Vagina (tissue), 2 donors: ENCODE data around the gene TMEM184B. TPM values are rescaled to one million over a fixed set of nuclear protein-coding genes. Genes with fewer than 3 reads are reported as not detected.

Experiments
- DNase-seq, 2 donors: peaks; one replicate each; pipeline ENCODE4 v3.0.0-alpha.2; 2017; ENCODE audit errors: extremely low spot score in 2 of 2
- H3K27ac ChIP-seq: fragments of 200-600 bp; sonication (generic); one replicate; pipeline ENCODE4 v1.5.1; 2019
- H3K27me3 ChIP-seq: fragments of 200-600 bp; sonication (generic); one replicate; pipeline ENCODE4 v1.5.1; 2019
- H3K36me3 ChIP-seq, 2 donors: fragments of 200-600 bp; sonication (generic); one replicate each; pipeline ENCODE4 v1.5.1; 2017 to 2019
- H3K4me1 ChIP-seq: fragments of 200-600 bp; sonication (generic); one replicate; pipeline ENCODE4 v1.5.1; 2019
- H3K4me3 ChIP-seq, 2 donors: fragments of 200-600 bp; sonication (generic); 1 replicate in 1 of 2; 2 replicates in 1 of 2; pipeline ENCODE4 v1.5.1; 2016 to 2019
- H3K9me3 ChIP-seq: fragments of 200-600 bp; sonication (generic); one replicate; pipeline ENCODE4 v1.5.1; 2019
- POLR2A ChIP-seq, 2 donors: fragments of 450-650 bp; IDR thresholded peaks; one replicate each; pipeline ENCODE4 v1.6.1; 2017; ENCODE audit warnings: antibody characterized with exemption in 2 of 2, mild to moderate bottlenecking in 2 of 2, moderate library complexity in 2 of 2
- POLR2AphosphoS5 ChIP-seq, 2 donors: sonication (generic); formaldehyde crosslinking; IDR thresholded peaks; one replicate each; pipeline ENCODE4 v1.9.0; 2017; ENCODE audit warnings: antibody characterized with exemption in 2 of 2, mild to moderate bottlenecking in 2 of 2, low read depth in 1 of 2; ENCODE audit not compliant: insufficient read depth in 1 of 2
- intact Hi-C: fragments of 100-400 bp; cut with DNase I; formaldehyde crosslinking; loops from one replicate; pipeline ENCODE4 v1.15.1; 2023
- total RNA-seq: library from RNA; depleted of rRNA; stranded (reverse); fragments of >200 nt; gene quantifications from one replicate; pipeline ENCODE4 v1.2.3, GENCODE V29; 2016
- TF ChIP-seq, protein P1 (sequence below), 3 experiments: fragments of 450-650 bp in 2 of 3; fragments of 200-600 bp in 1 of 3; sonication (generic) in 1 of 3; IDR thresholded peaks; one replicate each; pipeline ENCODE4 v1.5.1; 2017 to 2019; ENCODE audit warnings: antibody characterized with exemption in 3 of 3, mild to moderate bottlenecking in 2 of 3, moderate library complexity in 2 of 3

TMEM184B gene
- total RNA-seq, 1 donor from 2014 or later, result 50.8 TPM

- Histone ChIP-seq H3K9me3 (no peaks in the 10 kb centered on the region), H3K36me3 (peaks cover 0 to 7% of the 10 kb centered on the region in 2 donors), H3K27ac (peak overlapping the region; percentile 99), H3K4me1 (peaks cover 94% of the 10 kb centered on the region), H3K4me3 (no peak overlapping the region), H3K27me3 (no peaks in the 10 kb centered on the region)
- intact Hi-C loops, result loop anchor here (10.0 kb wide), 1 partner anchor 45 kb away; no protein-coding TSS in a partner anchor
- DNase-seq, result no peak
- TF ChIP-seq, protein P1, sequence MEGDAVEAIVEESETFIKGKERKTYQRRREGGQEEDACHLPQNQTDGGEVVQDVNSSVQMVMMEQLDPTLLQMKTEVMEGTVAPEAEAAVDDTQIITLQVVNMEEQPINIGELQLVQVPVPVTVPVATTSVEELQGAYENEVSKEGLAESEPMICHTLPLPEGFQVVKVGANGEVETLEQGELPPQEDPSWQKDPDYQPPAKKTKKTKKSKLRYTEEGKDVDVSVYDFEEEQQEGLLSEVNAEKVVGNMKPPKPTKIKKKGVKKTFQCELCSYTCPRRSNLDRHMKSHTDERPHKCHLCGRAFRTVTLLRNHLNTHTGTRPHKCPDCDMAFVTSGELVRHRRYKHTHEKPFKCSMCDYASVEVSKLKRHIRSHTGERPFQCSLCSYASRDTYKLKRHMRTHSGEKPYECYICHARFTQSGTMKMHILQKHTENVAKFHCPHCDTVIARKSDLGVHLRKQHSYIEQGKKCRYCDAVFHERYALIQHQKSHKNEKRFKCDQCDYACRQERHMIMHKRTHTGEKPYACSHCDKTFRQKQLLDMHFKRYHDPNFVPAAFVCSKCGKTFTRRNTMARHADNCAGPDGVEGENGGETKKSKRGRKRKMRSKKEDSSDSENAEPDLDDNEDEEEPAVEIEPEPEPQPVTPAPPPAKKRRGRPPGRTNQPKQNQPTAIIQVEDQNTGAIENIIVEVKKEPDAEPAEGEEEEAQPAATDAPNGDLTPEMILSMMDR (IDR thresholded peaks at IDR 0.05), result no peak
Measured at GRCh38 chr22:38309614-38310517, 37.1 kb upstream of the TMEM184B start.

GRCh38 chr22:38308791-38309498 lies 36.1 kb upstream of the TMEM184B start:
- TF ChIP-seq POLR2AphosphoS5 (IDR thresholded peaks at IDR 0.05; ENCODE audit: insufficient read depth in 1 of 2, low read depth in 1 of 2), result no peak
- no peak for TF ChIP-seq POLR2A (IDR thresholded peaks at IDR 0.05)
- TF ChIP-seq, protein P1 (IDR thresholded peaks at IDR 0.05), result no peak
- DNase-seq, result no peak
- intact Hi-C loops, result loop anchor here (10.0 kb wide), 1 partner anchor 46 kb away; no protein-coding TSS in a partner anchor
- no peak overlapping the region for H3K4me3 ChIP-seq
- no peaks in the 10 kb centered on the region for H3K27me3 ChIP-seq
- no peaks in the 10 kb centered on the region for H3K9me3 ChIP-seq
- peaks cover 0 to 15% of the 10 kb centered on the region in 2 donors for H3K36me3 ChIP-seq
- peaks cover 95% of the 10 kb centered on the region for H3K4me1 ChIP-seq
- H3K27ac ChIP-seq, result peak overlapping the region; percentile 99

DNA sequence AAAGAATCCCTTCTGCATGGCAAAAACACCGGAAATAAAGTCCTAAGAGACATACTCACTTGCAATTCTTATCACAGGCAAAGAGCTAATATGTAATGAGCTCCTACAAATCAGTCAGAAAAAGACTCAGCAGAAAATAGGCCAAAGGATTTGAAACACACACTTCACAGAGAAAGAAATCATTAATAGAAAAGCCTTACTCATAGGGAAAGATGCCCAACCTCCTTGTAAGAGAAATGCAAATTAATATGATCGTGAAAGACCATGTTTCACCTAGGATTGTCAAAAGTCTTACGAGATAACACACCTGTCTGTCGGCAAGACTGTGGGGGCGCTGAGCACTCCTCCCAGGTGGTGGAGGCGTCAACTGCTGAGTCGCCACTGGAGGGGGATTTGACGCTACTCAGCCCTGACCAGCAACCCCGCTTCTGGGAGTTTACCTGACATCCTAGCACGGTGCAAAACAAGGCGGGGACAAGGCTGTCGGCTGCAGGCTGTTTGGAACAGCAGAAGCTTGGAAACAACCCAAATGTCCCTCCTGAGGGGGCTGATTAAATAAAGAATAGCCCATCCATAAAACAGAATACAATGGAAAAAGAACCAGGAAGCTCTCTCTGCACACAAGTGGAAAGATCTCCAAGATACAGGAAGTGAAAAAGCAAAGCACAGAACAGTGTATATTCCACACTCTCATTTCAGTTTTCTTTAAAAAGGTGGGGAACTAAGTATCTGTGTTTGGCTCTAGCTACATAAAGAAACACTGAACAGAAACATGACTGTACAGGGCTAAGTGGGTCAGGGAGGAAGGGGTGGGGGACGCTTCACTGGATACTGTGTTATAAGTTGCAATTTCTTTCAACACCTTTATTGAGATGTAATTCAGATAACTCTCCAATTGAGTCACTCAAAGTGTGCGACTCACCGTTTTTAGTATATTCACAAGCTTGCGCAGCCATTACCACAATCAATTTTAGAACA lies 33.0 kb upstream of the TMEM184B start:
- no peaks in the 10 kb centered on the region for H3K9me3 ChIP-seq
- H3K36me3 ChIP-seq, result peaks cover 0 to 43% of the 10 kb centered on the region in 2 donors
- peak overlapping the region; percentile 56 for H3K27ac ChIP-seq
- no peaks in the 10 kb centered on the region for H3K27me3 ChIP-seq
- DNase-seq, result no peak
- H3K4me3 ChIP-seq, result no peak overlapping the region
- peaks cover 73% of the 10 kb centered on the region for H3K4me1 ChIP-seq
- TF ChIP-seq, protein P1 (IDR thresholded peaks at IDR 0.05), result no peak
- TF ChIP-seq POLR2AphosphoS5 (IDR thresholded peaks at IDR 0.05; ENCODE audit: insufficient read depth in 1 of 2, low read depth in 1 of 2) (no peak), POLR2A (IDR thresholded peaks at IDR 0.05) (no peak)
- intact Hi-C loops, result loop anchor here (10.0 kb wide), 1 partner anchor 49 kb away; no protein-coding TSS in a partner anchor

- intact Hi-C loops, result loop anchor here (10.0 kb wide), 1 partner anchor 50 kb away; no protein-coding TSS in a partner anchor
Measured at GRCh38 chr22:38304526-38304925, 31.7 kb upstream of the TMEM184B start.

More at GRCh38 chr22:38304526-38304925, 31.7 kb upstream of the TMEM184B start:
- Histone ChIP-seq H3K27me3 (no peaks in the 10 kb centered on the region), H3K4me3 (no peak overlapping the region), H3K27ac (peak overlapping the region; percentile 21), H3K9me3 (no peaks in the 10 kb centered on the region), H3K36me3 (peaks cover 3 to 55% of the 10 kb centered on the region in 2 donors), H3K4me1 (peaks cover 61% of the 10 kb centered on the region)
- no peak for DNase-seq
- TF ChIP-seq POLR2AphosphoS5 (IDR thresholded peaks at IDR 0.05; ENCODE audit: insufficient read depth in 1 of 2, low read depth in 1 of 2), result no peak
- TF ChIP-seq POLR2A (IDR thresholded peaks at IDR 0.05), result no peak
- TF ChIP-seq, protein P1 (IDR thresholded peaks at IDR 0.05), result peak in 1 of 3 experiments; percentile 10
